ENCODE measurements around the gene GATD1. TPM values are rescaled to one million over a fixed set of nuclear protein-coding genes. Genes with fewer than 3 reads are reported as not detected.
A peak's percentile ranks its signal among the peaks of the same experiment; 100 is the strongest.

The GATD1 gene
- total RNA-seq, 1 donor from 2014 or later = 17.4 TPM

- no peak for ATAC-seq (ENCODE audit: poor library complexity)
Measured at GRCh38 chr11:788009-788640, 10.8 kb upstream of the GATD1 start.

GRCh38 chr11:787084-787675 is 9.9 kb upstream of the GATD1 start:
- DNase-seq (no peak), ATAC-seq (ENCODE audit: poor library complexity) (no peak)
- intact Hi-C loops (cut with DNase I) = no loop called here

More at GRCh38 chr11:788009-788640, 10.8 kb upstream of the GATD1 start:
- intact Hi-C loops (cut with DNase I) = no loop called here
- no peak for DNase-seq

GRCh38 chr11:786235-787083 is 9.2 kb upstream of the GATD1 start:
- ATAC-seq (ENCODE audit: poor library complexity) (no peak), DNase-seq (no peak)
- intact Hi-C loops (cut with DNase I) = no loop called here

- intact Hi-C loops (cut with DNase I) = no loop called here
- ATAC-seq (ENCODE audit: poor library complexity) (peak; percentile 86), DNase-seq (peak; percentile 83)
Measured at GRCh38 chr11:783581-784015, 6.3 kb upstream of the GATD1 start.

GRCh38 chr11:782264-783174 is 5.2 kb upstream of the GATD1 start:
- ATAC-seq (ENCODE audit: poor library complexity) (no peak), DNase-seq (no peak)
- intact Hi-C loops (cut with DNase I) = no loop called here

DNA sequence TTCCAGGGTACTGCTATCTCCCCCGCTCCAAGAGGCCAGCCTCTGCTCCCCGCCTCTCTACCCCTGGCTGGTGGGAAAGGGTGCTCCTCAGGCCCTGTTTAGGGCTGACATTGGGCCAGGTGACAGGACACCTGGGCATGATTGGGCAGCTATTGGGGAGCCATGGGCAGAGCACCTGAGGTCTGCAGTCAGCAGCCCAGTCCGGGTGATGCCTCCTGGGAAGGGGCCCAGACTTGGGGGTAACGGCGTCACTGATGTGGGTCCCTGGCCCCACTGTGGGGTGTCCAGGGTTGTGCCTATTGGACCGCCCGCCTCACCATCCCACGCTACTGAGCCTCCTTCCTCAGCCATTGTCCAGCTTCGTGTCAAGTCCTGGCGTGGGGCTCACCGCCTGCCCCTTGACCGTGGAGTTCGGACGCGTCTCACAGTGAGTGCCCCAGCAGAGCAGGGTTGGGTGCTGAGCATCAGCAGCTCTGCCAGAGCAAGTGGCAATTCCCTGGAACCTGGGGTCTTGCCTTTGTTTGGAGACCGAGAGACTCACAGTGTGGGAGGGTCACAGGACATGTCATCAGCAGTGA is 2.8 kb upstream of the GATD1 start:
- intact Hi-C loops (cut with DNase I) = no loop called here
- ATAC-seq (ENCODE audit: poor library complexity) = no peak
- no peak for DNase-seq

DNA sequence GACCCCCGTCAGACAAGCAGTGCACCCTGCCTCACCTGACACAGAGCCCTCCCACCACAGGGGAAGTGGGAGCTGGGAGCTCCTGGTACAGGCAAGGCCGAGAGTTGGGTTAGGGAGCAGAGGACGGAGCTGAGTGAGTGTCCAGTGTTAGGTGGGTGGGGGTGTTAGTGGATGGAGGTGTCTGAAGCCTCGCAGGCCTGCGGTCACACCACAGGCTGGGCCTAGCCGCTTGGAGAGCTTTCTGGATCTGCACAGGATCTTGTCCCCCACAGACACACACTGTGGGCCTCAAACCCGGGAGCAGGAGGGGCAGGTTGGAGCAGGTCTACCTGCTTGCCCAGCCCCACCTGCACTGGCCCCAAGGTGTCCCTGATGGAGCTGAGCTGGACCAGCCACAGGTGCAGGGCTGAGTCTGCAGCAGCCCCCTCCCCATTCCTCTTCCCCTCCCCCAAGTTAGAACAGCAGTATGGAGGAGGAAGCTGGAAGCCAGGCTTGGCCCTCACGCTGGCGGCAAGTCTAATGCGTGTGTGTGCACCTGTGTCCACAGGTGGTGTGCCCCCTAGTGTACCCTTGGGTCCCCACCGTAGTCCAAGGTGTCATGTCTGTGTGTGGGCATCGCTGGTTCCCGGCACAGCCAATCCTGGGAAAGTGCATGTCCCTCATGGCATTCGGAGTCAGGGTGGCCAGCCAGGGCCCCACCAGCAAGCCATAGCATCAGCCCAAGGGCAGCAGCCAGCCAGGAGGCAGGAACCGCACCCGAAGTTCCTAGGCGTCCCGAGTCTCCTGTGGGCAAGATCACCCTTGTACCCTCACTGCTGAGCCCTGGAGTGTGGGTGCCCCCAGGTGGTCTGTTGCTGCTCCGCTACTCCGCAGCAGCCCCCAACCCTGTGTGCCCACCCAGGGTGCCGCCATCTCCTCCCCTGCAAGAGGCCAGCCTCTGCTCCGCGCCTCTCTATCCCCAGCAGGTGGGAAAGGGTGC is 2.0 kb upstream of the GATD1 start:
- intact Hi-C loops (cut with DNase I) = no loop called here
- no peak for ATAC-seq (ENCODE audit: poor library complexity)
- no peak for DNase-seq

DNA sequence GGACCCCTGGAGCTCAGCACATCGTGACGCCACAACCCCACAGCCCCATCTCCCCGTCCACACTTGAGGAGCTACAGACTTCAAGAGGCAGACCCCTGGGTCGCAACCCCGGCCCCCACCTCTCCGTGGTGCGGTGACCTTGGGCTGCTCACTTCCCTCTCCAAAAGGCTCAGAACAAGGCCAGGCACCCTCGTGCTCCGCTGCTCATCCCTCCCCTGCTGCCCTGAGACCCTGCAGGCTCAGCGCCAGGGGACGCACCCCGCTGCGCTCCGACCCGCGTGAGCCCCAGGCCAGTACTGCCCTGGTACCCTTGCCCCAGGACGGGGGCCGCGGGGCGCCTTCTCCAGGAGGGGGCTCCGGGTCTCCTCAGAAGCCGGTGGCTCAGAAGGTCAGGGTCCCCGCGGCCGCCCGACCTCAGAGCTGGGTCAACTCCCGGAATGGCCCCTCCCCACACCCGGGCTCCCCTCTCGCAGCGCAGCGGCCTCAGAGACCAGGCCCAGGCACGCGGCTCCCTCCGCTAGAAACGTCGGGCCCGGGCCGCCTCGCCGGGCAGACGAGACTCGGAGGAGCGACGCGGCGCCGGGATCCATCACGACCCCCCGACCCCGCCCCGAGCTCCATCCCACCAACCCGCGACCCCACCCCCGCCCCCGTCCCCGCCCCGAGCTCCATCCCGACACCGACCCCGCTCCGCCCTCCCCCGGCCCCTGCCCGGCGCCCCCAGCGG is 563 bp downstream of the GATD1 start:
- intact Hi-C loops (cut with DNase I) = no loop called here
- ATAC-seq (ENCODE audit: poor library complexity) (peak; percentile 48), DNase-seq (no peak)

DNA sequence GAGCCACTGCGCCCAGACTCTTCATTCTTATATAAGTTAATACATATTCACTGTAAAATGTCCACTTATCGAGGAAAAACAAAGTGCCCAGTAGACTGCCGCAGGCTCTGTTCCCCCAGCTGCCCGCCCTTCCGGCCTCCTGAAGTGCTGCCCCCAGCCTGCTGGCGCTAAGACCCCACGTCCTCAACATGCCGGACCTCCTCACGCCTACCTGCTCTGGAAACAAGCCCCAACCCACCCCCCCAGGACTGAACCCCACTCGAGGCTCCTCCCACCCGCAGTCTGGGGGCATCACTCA is 1.1 kb downstream of the GATD1 start:
- intact Hi-C loops (cut with DNase I) = no loop called here
- ATAC-seq (ENCODE audit: poor library complexity) (no peak), DNase-seq (no peak)

GRCh38 chr11:774873-775592 is 2.3 kb downstream of the GATD1 start:
- intact Hi-C loops (cut with DNase I) = no loop called here
- no peak for DNase-seq

GRCh38 chr11:773830-774229 is 3.5 kb downstream of the GATD1 start:
- intact Hi-C loops (cut with DNase I) = no loop called here
- ATAC-seq (ENCODE audit: poor library complexity) = no peak
- DNase-seq = no peak

More at GRCh38 chr11:774873-775592, 2.3 kb downstream of the GATD1 start:
- no peak for ATAC-seq (ENCODE audit: poor library complexity)

DNA sequence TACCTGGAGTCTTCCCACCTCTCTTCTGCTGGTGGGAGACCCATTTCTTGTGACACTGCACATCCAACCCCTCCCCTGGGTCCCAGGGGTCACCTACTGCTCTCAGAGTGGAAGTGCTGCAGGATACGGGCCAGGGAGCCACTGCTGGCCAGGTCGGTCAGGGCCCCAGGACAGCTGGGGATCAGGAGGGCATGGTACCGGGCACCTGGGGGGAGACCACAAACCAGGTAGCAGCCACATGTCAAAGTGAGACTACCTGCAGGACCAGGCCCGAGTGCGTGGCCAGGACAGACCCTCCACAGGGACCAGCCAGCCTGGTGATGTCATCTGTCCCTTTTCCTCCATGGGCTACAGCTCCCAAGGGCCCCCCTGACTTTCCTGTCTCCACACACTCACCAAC is 3.9 kb downstream of the GATD1 start:
- intact Hi-C loops (cut with DNase I) = no loop called here
- ATAC-seq (ENCODE audit: poor library complexity) (no peak), DNase-seq (no peak)

GRCh38 chr11:772429-773390 is 4.6 kb downstream of the GATD1 start:
- ATAC-seq (ENCODE audit: poor library complexity) = no peak
- intact Hi-C loops (cut with DNase I) = no loop called here
- no peak for DNase-seq

DNA sequence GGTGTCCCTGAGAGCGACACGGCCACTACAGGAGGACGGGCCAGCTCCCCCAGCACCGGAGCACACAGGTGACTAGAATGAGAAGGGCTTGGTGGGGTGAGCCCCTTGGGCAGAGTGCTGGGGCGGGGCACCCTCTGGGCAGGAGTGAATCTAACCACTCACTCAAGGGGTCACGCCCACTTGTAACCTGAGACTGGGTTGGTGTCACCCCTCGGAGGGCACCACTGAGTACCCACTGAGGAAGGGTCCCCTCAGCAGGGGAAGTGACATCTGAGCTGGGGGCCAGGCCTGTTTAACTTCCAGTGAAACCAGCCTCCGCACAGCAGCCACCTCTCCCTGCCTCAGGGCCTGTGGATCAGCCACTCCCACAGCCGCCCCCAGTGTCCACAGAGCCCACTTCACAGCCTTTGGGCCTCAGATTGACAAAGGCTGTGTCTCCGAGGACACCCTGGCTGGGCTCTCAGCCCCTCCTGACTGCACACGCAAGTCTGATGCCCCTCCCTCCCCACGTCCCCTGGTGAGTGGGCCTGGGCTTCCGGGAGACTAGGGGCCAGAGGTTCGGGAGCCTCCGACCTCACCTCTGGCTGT is 5.6 kb downstream of the GATD1 start:
- ATAC-seq (ENCODE audit: poor library complexity) (no peak), DNase-seq (no peak)
- intact Hi-C loops (cut with DNase I) = no loop called here

All from Right ventricle myocardium superior (tissue), 1 donor.